NCI-H1417 (cell line): Measurements from ENCODE around the gene IRX4.
"Not testable (repeated sequence)": the region's sequence is repeated elsewhere in the genome, so short reads cannot be mapped to it uniquely, and the experiment has no call there.

Experiments
- DNase-seq, 3 experiments: peaks; one replicate each; lab custom pipeline; 2025; lab: John Stamatoyannopoulos, UW

The IRX4 gene

DNA sequence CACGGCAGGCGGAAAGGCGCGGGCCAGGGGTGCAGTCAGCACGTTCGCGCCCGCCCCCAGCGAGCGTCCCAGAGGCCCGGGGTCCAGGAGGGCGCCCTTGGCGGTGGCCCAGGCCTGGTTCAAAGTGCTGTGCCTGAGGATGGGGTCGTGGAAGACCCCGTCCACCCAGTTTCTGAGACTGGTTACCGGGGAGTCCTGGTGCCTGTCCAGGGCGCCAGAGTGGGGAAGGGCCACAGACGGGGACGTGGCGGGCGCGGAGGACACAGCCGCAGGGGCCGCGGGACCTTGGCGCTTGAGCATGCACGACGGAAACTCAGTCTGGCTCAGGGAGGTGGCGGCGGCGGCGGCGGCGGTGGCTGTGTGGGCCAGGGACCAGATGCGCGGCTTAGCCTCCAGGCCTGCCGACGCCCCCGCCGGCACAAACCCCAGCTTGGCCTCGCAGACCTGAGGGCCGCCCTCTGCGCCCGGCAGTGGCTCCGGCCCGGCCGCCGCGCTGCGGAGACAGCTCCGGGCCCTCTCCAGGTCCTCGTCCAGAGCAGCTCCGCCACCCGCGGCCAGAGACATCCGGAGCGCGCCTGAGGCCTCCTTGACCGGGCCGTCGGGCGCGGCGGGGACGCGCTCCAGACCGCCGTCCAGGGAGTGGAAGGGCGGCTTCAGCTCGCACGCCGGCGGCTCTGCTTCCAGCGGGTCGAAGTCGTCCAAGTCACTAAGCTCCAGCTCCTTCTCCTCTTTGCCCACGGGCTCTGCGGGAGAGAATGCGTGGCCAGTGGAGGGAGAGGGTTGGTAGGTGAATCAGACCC, 4.5 kb downstream of the IRX4 start:
- DNase-seq: no peak

GRCh38 chr5:1877103-1878049, 5.3 kb downstream of the IRX4 start:
- no peak for DNase-seq

DNA sequence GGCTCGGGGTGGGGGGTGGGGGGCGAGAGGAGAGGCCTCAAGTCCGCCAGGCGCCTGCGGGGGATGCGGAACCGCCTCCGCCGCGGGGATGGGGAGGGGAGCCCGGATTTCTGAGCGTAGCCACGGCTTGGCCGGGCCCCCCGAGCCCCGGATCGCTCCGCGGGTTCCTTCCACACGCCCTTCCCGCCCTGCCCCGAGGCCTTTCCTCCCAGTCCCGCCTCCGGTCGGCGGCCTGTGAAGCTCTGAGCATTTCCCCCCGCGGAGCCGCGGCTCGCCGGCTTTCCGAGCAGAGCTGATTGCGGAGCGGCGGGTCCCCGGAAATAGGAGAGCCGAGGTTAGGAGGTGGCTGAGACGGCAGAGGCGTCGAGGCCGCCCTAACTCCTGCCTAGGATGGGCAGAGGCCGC, 6.1 kb downstream of the IRX4 start:
- no peak for DNase-seq

DNA sequence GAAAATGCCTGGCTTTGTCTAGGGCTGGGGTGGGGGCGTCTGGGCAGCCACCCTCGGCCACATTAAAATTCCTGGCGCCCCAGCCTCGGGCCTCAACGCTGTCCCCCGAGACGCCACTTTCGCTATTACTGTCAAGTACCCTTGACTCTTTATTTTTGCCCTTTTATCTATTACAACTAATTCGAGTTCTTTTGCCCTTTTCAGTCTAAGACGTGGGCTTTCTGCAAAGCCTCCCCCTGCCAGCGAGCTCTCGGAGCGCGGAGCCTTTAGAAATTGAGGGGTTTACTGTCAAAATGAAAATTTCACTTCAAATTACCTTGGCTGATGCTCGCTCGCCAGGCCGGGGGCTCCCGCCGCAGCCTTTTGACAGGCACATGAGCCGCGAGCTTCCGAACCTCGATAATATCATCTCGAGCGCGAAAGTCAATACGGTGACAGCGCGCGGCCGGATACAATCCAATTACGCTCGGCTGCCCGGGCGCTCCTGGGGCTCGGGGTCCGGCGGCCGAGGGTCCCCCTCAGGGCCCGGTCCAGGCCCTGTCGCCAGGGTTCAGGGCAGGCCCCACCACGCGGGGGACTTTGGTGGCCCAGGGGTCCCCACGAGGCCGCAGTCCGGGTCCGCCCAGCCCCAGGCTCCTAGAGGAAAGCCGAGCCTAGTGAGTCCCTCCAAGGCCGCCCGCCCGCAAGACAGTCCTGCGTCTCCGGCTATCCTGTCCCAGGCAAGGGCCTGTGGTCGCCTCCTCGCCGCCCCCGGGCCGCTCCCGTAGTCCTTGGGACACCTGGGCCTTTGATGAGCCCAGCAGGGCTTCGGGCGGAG, 6.7 kb downstream of the IRX4 start:
- DNase-seq: no peak

DNA sequence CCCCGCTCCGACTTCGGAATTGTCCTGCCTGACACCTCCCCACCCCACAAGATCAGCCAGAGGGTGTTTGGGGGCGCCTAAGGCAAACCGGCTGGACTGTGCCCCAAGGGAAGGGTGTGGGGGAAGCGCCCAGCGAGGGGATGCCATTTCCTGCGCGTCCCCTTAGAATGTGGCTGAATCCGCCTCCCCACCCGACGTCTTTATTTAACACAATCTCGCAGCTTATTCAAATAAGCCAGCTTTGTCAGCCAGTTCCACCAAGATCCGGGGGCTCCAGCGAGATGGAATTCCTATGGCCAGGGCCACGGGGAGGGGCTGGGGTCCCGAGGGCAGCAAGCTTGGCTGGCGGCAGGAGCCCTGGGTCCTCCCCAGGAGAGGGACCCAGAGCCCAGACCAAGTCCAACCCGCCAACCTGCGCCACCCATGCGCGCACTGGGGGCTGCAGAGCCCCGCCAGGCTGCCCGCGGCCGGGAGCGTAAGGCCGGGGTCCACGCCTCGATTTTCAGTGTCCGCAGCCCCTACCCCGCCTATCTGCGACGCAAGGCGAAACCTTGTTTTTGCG, 7.4 kb downstream of the IRX4 start:
- no peak for DNase-seq

GRCh38 chr5:1874771-1875220, 7.9 kb downstream of the IRX4 start:
- DNase-seq: peak; percentile 63 to 90 (median 87)

- peak; percentile 63 to 90 (median 87) for DNase-seq
Observed at GRCh38 chr5:1874348-1874747, 8.4 kb downstream of the IRX4 start.

GRCh38 chr5:1873243-1873959, 9.3 kb downstream of the IRX4 start:
- DNase-seq: peak in 2 of 3 experiments; percentile 16 to 31

GRCh38 chr5:1871441-1871840, 11.3 kb downstream of the IRX4 start:
- no peak for DNase-seq

GRCh38 chr5:1870435-1871272, 12.1 kb downstream of the IRX4 start:
- not testable (repeated sequence) for DNase-seq

GRCh38 chr5:1868886-1869475, 13.7 kb downstream of the IRX4 start:
- DNase-seq: no peak

- DNase-seq: no peak
Observed at GRCh38 chr5:1867815-1868143, 14.9 kb downstream of the IRX4 start.

DNA sequence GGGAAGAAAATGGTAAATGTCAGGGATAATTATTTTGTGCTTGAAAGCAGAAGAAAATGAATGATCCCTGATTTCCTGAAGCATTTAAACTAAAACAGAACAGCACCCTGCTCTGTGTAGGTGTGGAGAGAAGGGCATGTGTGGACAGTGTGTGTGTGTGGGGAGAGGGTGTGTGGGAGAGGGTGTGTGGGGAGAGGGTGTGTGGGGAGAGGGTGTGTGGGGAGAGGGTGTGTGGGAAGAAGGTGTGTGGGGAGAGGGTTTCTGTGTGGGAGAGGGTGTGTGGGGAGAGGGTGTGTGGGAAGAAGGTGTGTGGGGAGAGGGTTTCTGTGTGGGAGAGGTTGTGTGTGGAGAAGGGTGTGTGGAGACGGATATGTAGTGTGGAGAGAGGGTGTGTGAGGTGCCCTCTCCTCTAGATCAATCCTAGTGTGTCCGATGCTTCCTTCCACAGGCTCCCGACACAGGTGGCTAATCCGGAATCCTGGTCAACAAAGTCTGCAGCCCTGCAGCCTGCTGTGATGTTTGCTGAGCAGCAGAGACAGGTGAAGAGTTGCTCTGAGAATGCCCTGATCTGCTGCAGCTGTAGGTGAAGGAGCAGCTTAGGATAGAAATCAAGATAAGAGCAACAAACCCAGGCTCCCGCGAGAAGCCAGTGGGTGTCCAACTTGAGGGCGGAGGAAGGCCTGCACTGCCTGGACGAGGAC, 15.5 kb downstream of the IRX4 start:
- DNase-seq: peak; percentile 71 to 91 (median 79)

- DNase-seq: peak in 1 of 3 experiments; percentile 32
Observed at GRCh38 chr5:1865948-1866347, 16.8 kb downstream of the IRX4 start.

DNA sequence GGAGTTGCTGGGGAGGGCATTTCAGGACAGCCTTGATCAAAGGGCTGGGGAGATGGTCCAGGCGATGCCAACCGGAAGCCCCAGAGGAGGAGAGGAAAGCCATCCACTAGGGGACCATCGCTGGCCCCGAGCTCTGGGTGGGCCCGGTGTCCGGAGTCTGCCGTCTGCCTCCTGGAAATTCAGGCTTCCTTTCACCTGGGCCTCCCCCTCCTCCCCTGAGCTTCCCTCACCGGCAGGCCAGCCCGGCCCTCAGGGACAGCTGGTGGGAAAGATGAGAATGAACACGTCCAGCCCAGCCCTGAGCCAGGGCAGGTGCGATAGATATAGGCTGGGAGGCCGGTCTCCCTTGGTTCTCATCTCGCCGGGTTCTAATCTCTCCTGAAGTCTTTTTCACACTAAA, 17.2 kb downstream of the IRX4 start:
- DNase-seq: peak in 1 of 3 experiments; percentile 43

DNA sequence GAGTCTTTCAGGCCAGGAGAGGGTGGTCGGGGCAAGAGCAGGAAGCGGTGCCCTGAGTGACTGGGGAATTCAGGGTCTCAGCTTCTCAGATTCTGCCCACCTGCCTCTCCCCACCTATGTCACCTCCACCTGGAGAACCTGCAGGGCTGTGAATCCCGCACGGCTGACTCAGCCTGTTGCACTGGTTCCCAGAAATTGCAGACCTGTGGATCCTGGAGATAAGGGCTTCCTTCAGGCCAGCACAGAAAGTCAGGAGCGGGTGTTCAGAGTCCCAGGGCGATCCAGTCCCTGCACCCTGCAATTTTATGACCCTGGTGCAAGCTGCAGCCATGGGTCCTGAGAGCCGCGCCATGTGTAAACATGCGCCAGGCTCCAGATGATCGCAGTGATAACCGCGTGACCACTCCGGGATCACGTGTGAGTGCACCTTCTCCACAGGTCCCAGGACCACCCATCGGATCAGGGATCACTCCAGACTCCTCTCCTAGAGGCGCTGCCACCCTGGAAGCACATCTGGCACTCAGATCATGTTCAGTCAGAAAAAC, 17.8 kb downstream of the IRX4 start:
- DNase-seq: no peak

GRCh38 chr5:1860949-1861348, 21.8 kb downstream of the IRX4 start:
- DNase-seq: no peak

- no peak for DNase-seq
Observed at GRCh38 chr5:1860021-1860610, 22.6 kb downstream of the IRX4 start.
